Upper lobe of left lung (tissue), 4 donors: ENCODE data around the gene C16orf89.

Experiments used
- POLR2A ChIP-seq, 4 donors: fragments of 450-650 bp; IDR thresholded peaks; one replicate each; pipeline ENCODE4 v1.5.1; 2016 to 2017; ENCODE audit warnings: antibody characterized with exemption in 4 of 4, mild to moderate bottlenecking in 2 of 4
- POLR2AphosphoS5 ChIP-seq, 2 donors: sonication (generic); formaldehyde crosslinking; IDR thresholded peaks; one replicate each; pipeline ENCODE4 v1.5.1; 2017; ENCODE audit warnings: antibody characterized with exemption in 2 of 2
- TF ChIP-seq, protein P1 (sequence below), 6 experiments: fragments of 450-650 bp in 4 of 6; fragments of 200-600 bp in 2 of 6; sonication (generic) in 2 of 6; IDR thresholded peaks; one replicate each; pipeline ENCODE4 v1.5.1; 2016 to 2019; ENCODE audit warnings: antibody characterized with exemption in 6 of 6

- TF ChIP-seq, protein P1, sequence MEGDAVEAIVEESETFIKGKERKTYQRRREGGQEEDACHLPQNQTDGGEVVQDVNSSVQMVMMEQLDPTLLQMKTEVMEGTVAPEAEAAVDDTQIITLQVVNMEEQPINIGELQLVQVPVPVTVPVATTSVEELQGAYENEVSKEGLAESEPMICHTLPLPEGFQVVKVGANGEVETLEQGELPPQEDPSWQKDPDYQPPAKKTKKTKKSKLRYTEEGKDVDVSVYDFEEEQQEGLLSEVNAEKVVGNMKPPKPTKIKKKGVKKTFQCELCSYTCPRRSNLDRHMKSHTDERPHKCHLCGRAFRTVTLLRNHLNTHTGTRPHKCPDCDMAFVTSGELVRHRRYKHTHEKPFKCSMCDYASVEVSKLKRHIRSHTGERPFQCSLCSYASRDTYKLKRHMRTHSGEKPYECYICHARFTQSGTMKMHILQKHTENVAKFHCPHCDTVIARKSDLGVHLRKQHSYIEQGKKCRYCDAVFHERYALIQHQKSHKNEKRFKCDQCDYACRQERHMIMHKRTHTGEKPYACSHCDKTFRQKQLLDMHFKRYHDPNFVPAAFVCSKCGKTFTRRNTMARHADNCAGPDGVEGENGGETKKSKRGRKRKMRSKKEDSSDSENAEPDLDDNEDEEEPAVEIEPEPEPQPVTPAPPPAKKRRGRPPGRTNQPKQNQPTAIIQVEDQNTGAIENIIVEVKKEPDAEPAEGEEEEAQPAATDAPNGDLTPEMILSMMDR (IDR thresholded peaks at IDR 0.05): no peak
- TF ChIP-seq POLR2A (IDR thresholded peaks at IDR 0.05): no peak
- TF ChIP-seq POLR2AphosphoS5 (IDR thresholded peaks at IDR 0.05): no peak
These were observed 755 bp upstream of the C16orf89 start for GRCh38 chr16:5066511-5066910.
